Mesenchymal stem cell (in vitro differentiated cells and primary cell): ENCODE results near the gene FLRT1. TPM values are rescaled to one million over a fixed set of nuclear protein-coding genes. Genes with fewer than 3 reads are reported as not detected.

Experiments
- DNase-seq: peaks from one replicate; pipeline ENCODE4 v3.0.0-alpha.2; 2013
- H2AFZ ChIP-seq: one replicate; pipeline ENCODE4 v1.6.1; 2013; ENCODE audit warnings: low read depth, mild to moderate bottlenecking, control low read depth, inconsistent platforms, low read length, moderate library complexity
- H2AK5ac ChIP-seq: 2 replicates; pipeline ENCODE4 v1.6.1; 2013; ENCODE audit warnings: low read length, moderate library complexity, mild to moderate bottlenecking, inconsistent platforms; ENCODE audit not compliant: severe bottlenecking
- H2BK120ac ChIP-seq: one replicate; pipeline ENCODE4 v1.6.1; 2013; ENCODE audit warnings: low read depth, mild to moderate bottlenecking, inconsistent platforms, low read length, moderate library complexity
- H2BK12ac ChIP-seq, 2 experiments: one replicate each; pipeline ENCODE4 v1.6.1; 2013; ENCODE audit warnings: inconsistent platforms in 2 of 2, low read length in 2 of 2, mild to moderate bottlenecking in 2 of 2, moderate library complexity in 2 of 2, control low read depth in 1 of 2
- H2BK15ac ChIP-seq: one replicate; pipeline ENCODE4 v1.6.1; 2013; ENCODE audit warnings: mild to moderate bottlenecking, low read depth, inconsistent platforms; ENCODE audit not compliant: poor library complexity, severe bottlenecking
- H2BK5ac ChIP-seq: 2 replicates; pipeline ENCODE4 v1.6.1; 2013; ENCODE audit warnings: low read depth, mild to moderate bottlenecking, low read length, control low read depth, inconsistent platforms; ENCODE audit not compliant: poor library complexity, severe bottlenecking
- H3K14ac ChIP-seq, 2 experiments: one replicate each; pipeline ENCODE4 v1.6.1; 2013; ENCODE audit warnings: inconsistent platforms in 2 of 2, low read length in 2 of 2, control low read depth in 1 of 2, mild to moderate bottlenecking in 1 of 2, moderate library complexity in 1 of 2
- H3K18ac ChIP-seq, 2 experiments: one replicate each; pipeline ENCODE4 v1.6.1; 2013; ENCODE audit warnings: inconsistent platforms in 2 of 2, low read length in 2 of 2, control low read depth in 1 of 2, low read depth in 1 of 2, mild to moderate bottlenecking in 1 of 2
- H3K23ac ChIP-seq, 2 experiments: one replicate each; pipeline ENCODE4 v1.6.1; 2013; ENCODE audit warnings: inconsistent platforms in 2 of 2, low read length in 2 of 2, mild to moderate bottlenecking in 2 of 2, moderate library complexity in 2 of 2, control low read depth in 1 of 2
- H3K27ac ChIP-seq: 2 replicates; pipeline ENCODE4 v1.5.1; 2013; ENCODE audit warnings: mild to moderate bottlenecking, moderate library complexity, low read length, control low read depth, inconsistent platforms; ENCODE audit not compliant: poor library complexity, severe bottlenecking
- H3K27me3 ChIP-seq, 2 experiments: 2 replicates each; pipeline versions ENCODE4 v1.6.1 to v1.7.0; 2013; ENCODE audit warnings: low read length in 2 of 2, mild to moderate bottlenecking in 2 of 2, moderate library complexity in 2 of 2, control low read depth in 1 of 2, inconsistent platforms in 1 of 2; ENCODE audit not compliant: control insufficient read depth in 1 of 2, insufficient read depth in 1 of 2
- H3K36me3 ChIP-seq, 2 experiments: 2 replicates each; pipeline versions ENCODE4 v1.6.1 to v1.7.0; 2013; ENCODE audit warnings: low read length in 2 of 2, control low read depth in 1 of 2, inconsistent platforms in 1 of 2, low read depth in 1 of 2, mild to moderate bottlenecking in 1 of 2; ENCODE audit not compliant: insufficient read depth in 2 of 2, control insufficient read depth in 1 of 2
- H3K4ac ChIP-seq, 2 experiments: one replicate each; pipeline ENCODE4 v1.6.1; 2013; ENCODE audit warnings: inconsistent platforms in 2 of 2, low read length in 2 of 2, mild to moderate bottlenecking in 2 of 2, moderate library complexity in 2 of 2, control low read depth in 1 of 2, low read depth in 1 of 2
- H3K4me1 ChIP-seq: 2 replicates; pipeline ENCODE4 v1.6.1; 2013; ENCODE audit warnings: low read depth, low read length, control low read depth; ENCODE audit not compliant: control insufficient read depth, insufficient read depth
- H3K4me2 ChIP-seq: 2 replicates; pipeline ENCODE4 v1.6.1; 2013; ENCODE audit warnings: low read length, mild to moderate bottlenecking, inconsistent platforms; ENCODE audit not compliant: poor library complexity, severe bottlenecking
- H3K4me3 ChIP-seq, 2 experiments: 2 replicates each; pipeline versions ENCODE4 v1.5.1 to v1.7.0; 2013; ENCODE audit warnings: low read length in 2 of 2, mild to moderate bottlenecking in 2 of 2, control low read depth in 1 of 2, low read depth in 1 of 2; ENCODE audit not compliant: insufficient read depth in 1 of 2
- H3K79me1 ChIP-seq: replicated peaks from 2 replicates; pipeline ENCODE4 v1.6.1; 2013; ENCODE audit warnings: mild to moderate bottlenecking, control low read depth, low read length, inconsistent platforms; ENCODE audit not compliant: poor library complexity, severe bottlenecking
- H3K9ac ChIP-seq: 2 replicates; pipeline ENCODE4 v1.7.0; 2013; ENCODE audit warnings: mild to moderate bottlenecking, low read length, moderate library complexity
- H3K9me3 ChIP-seq: 2 replicates; pipeline ENCODE4 v1.7.0; 2013; ENCODE audit warnings: mild to moderate bottlenecking, low read length; ENCODE audit not compliant: control insufficient read depth
- H4K8ac ChIP-seq: one replicate; pipeline ENCODE4 v1.6.1; 2013; ENCODE audit warnings: inconsistent platforms, mild to moderate bottlenecking, low read length, moderate library complexity
- H4K91ac ChIP-seq: one replicate; pipeline ENCODE4 v1.6.1; 2013; ENCODE audit warnings: mild to moderate bottlenecking, low read length, inconsistent platforms
- WGBS: methylation state at CpG from one replicate; pipeline ENCODE4 v1.1.7; 2013; ENCODE audit warnings: mixed read lengths; 5-methylcytosine and 5-hydroxymethylcytosine counted together
- polyA plus RNA-seq, 2 experiments: library from polyadenylated mRNA; stranded (reverse); fragments of 200-250 nt; gene quantifications; one replicate each; pipeline ENCODE4 v1.2.3, GENCODE V29; 2013

FLRT1 gene, protein sequence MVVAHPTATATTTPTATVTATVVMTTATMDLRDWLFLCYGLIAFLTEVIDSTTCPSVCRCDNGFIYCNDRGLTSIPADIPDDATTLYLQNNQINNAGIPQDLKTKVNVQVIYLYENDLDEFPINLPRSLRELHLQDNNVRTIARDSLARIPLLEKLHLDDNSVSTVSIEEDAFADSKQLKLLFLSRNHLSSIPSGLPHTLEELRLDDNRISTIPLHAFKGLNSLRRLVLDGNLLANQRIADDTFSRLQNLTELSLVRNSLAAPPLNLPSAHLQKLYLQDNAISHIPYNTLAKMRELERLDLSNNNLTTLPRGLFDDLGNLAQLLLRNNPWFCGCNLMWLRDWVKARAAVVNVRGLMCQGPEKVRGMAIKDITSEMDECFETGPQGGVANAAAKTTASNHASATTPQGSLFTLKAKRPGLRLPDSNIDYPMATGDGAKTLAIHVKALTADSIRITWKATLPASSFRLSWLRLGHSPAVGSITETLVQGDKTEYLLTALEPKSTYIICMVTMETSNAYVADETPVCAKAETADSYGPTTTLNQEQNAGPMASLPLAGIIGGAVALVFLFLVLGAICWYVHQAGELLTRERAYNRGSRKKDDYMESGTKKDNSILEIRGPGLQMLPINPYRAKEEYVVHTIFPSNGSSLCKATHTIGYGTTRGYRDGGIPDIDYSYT
- polyA plus RNA-seq (2013, experiment 1 of 2): 0.11 TPM
- 0.10 TPM for polyA plus RNA-seq (2013, experiment 2 of 2)

DNA sequence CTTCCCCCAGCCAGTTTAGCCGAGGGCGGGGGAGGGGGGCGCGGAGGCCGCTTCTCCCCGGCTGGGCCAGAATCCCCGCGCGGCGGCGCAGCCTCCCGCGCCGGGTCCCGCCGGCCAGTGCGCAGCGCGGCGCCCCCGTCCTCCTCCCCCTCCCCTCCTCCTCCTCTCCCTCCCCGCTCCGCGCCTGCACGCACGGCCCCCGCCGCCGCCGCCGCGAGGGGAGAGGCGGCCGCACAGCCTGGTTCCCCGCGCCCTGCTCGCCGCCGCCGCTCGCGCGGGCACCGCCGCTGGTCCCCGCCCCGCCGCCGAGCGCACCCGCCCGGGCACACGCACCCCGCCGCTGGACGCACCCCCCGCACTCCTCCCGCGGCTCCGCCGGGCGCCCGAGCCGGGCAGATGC, at the start of gene FLRT1:
Gene FLRT1 (plus strand): TSS at position 356 of the 400 bp plus-strand sequence. CDS start 80,337 bp downstream, outside the sequence.
- Histone ChIP-seq H3K4me2 (peak within 1 kb of the TSS; percentile 92), H2AK5ac (no peak within 1 kb of the TSS), H2AFZ (no peak within 1 kb of the TSS), H4K91ac (no peak within 1 kb of the TSS), H3K4me3 (peak within 1 kb of the TSS; percentile 29 to 63), H2BK120ac (peak within 1 kb of the TSS; percentile 30), H3K9ac (no peak within 1 kb of the TSS), H3K27me3 (peaks cover 53 to 64% of the 10 kb centered on the region in 2 experiments), H3K79me1 (no peaks in the 10 kb centered on the region), H3K27ac (no peak within 1 kb of the TSS), H3K23ac (peak within 1 kb of the TSS in 1 of 2 experiments; percentile 26), H3K4ac (no peak within 1 kb of the TSS), H3K36me3 (no peaks in the 10 kb centered on the region), H3K14ac (no peak within 1 kb of the TSS), H3K9me3 (no peaks in the 10 kb centered on the region), H2BK5ac (no peak within 1 kb of the TSS), H3K18ac (no peak within 1 kb of the TSS), H2BK12ac (no peak within 1 kb of the TSS), H4K8ac (no peak within 1 kb of the TSS), H3K4me1 (peaks cover 31% of the 10 kb centered on the region), H2BK15ac (no peak within 1 kb of the TSS)
- WGBS: 0% methylated on average over 13 of the region's 64 CpGs
- no peak for DNase-seq

DNA sequence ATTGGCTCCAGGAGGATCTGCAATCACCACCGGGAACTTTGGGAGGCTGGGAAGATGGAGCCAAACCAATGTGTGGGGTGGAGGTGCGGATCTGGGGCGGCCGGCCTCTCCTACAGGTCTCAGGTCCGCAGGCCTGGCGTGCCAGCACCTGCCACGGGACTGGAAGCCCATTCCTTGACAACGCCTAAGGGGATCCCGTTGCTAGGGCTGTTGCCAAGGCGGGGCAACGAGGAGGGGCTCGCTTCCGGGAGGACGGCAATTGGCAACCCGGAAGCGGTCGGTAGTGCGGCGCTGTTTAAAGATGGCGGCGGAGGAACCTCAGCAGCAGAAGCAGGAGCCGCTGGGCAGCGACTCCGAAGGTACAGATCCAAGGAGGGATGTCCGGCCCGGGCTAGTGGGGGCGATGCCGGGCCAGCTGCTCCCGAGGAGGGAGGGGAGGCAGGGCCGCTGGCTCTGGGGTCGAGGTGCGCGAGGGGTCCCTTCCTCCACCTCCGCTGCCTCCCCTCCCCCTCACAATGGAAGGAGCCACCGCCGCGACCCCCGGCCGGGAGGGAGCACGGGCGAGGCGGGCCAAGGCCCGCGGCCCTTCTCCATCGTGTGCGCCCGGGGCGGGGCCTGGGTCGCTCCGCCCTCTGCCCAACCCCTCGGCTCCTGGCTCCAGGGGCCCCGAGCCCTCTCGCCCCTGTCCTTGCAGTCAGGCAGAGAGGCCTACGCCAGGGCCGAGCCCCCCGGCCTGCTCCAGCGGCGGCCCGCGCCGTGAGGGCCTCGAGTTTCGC, 49.4 kb upstream of the FLRT1 start, which contains the start of gene OTUB1:
Gene OTUB1 (plus strand): TSS at position 283 of the 776 bp plus-strand sequence. CDS start 19 bp downstream, at position 302.
- Histone ChIP-seq H3K4ac (peak within 1 kb of the TSS; percentile 96), H4K91ac (peak within 1 kb of the TSS; percentile 99), H3K4me2 (peak within 1 kb of the TSS; percentile 82), H3K9me3 (no peaks in the 10 kb centered on the region), H3K79me1 (peaks cover 39% of the 10 kb centered on the region), H2BK15ac (peak within 1 kb of the TSS; percentile 33), H2AK5ac (peak within 1 kb of the TSS; percentile 35), H3K14ac (peak within 1 kb of the TSS in 1 of 2 experiments; percentile 89), H3K27me3 (no peaks in the 10 kb centered on the region), H3K36me3 (peaks cover 29 to 31% of the 10 kb centered on the region in 2 experiments), H3K9ac (peak within 1 kb of the TSS; percentile 96), H2AFZ (peak within 1 kb of the TSS; percentile 79), H3K27ac (peak within 1 kb of the TSS; percentile 73), H2BK5ac (peak within 1 kb of the TSS; percentile 67), H2BK12ac (no peak within 1 kb of the TSS), H2BK120ac (peak within 1 kb of the TSS; percentile 93), H4K8ac (peak within 1 kb of the TSS; percentile 95), H3K4me1 (peaks cover 31% of the 10 kb centered on the region), H3K4me3 (peak within 1 kb of the TSS; percentile 95 to 97), H3K23ac (peak within 1 kb of the TSS in 1 of 2 experiments; percentile 77), H3K18ac (peak within 1 kb of the TSS; percentile 94 to 98)
- peak; percentile 94 for DNase-seq
- WGBS: 0% methylated on average over 51 of the region's 63 CpGs

DNA sequence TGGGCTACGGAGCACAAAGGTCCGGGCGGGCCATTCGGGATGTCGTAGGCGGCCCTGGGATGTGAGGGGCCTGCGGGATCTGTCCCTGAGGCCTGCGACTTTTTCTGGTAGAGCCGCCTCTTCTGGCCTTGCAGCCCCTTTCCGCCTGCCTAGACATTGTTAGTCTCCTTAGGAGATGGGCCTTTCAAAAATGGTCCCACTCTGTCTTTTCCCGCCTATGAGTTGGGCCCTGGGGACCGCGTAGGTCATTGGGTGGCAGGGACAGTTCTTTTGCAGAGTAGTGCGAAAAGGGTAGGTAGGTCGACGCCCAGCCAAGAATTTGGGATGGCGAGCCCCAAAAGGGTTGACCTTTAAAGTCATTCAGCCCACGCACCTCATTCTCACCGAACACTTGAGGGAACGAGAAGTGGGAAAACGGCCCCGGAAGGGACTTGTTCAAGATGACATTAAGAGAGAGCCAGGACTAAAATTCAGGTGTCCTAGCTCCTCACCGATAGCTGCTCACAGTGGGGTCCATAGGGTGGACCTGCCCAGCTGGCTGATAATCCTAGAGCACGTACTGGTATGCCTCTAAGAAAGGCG, 48.7 kb upstream of the FLRT1 start:
- DNase-seq: no peak
- H3K4me1 ChIP-seq: peaks cover 31% of the 10 kb centered on the region
- 42% methylated on average over 25 of the region's 25 CpGs for WGBS
- H2BK5ac ChIP-seq: no peak overlapping the region
- peaks cover 43% of the 10 kb centered on the region for H3K79me1 ChIP-seq
- peak overlapping the region; percentile 96 for H3K4ac ChIP-seq
- peak overlapping the region; percentile 96 for H3K9ac ChIP-seq
- H4K91ac ChIP-seq: peak overlapping the region; percentile 99
- no peak overlapping the region for H3K27ac ChIP-seq
- no peak overlapping the region for H2AK5ac ChIP-seq
- H2BK15ac ChIP-seq: no peak overlapping the region
- peak overlapping the region; percentile 95 to 97 for H3K4me3 ChIP-seq
- peak overlapping the region in 1 of 2 experiments; percentile 19 for H3K14ac ChIP-seq
- H4K8ac ChIP-seq: peak overlapping the region; percentile 95
- no peak overlapping the region for H3K23ac ChIP-seq
- peaks cover 34 to 37% of the 10 kb centered on the region in 2 experiments for H3K36me3 ChIP-seq
- H2BK120ac ChIP-seq: no peak overlapping the region
- H3K18ac ChIP-seq: peak overlapping the region; percentile 1 to 15
- no peaks in the 10 kb centered on the region for H3K27me3 ChIP-seq
- no peaks in the 10 kb centered on the region for H3K9me3 ChIP-seq
- H3K4me2 ChIP-seq: peak overlapping the region; percentile 60
- no peak overlapping the region for H2AFZ ChIP-seq
- no peak overlapping the region for H2BK12ac ChIP-seq
